WTC11 (cell line): Measurements from ENCODE around the gene RBM15. TPM values are rescaled to one million over a fixed set of nuclear protein-coding genes. Genes with fewer than 3 reads are reported as not detected.

Experiments used
- ATAC-seq: fragments of 200-7000 bp; cut with Tn5 transposase; 2 replicates; pipeline ENCODE4 v1.10.0; 2021; ENCODE audit warnings: mild to moderate bottlenecking, moderate library complexity
- CTCF ChIA-PET: fragments of 300-600 bp; sonication (Branson Sonifier 250); formaldehyde crosslinking; loops from one replicate; lab custom pipeline; 2021; ENCODE audit warnings: antibody characterized with exemption; lab: Charles Lee
- POLR2A ChIA-PET: fragments of 350-600 bp; sonication (Branson Sonifier 250); formaldehyde crosslinking; loops from one replicate; lab custom pipeline; 2021; ENCODE audit warnings: antibody characterized with exemption; lab: Charles Lee
- DNase-seq: peaks from one replicate; pipeline ENCODE4 v3.0.0; 2021; ENCODE audit warnings: low spot score
- H3K27ac Mint-ChIP-seq: 2 replicates; pipeline ENCODE4 v1.8.0; 2021; ENCODE audit warnings: mixed read lengths
- H3K27me3 Mint-ChIP-seq: 2 replicates; pipeline ENCODE4 v1.8.0; 2021; ENCODE audit warnings: low read depth, mild to moderate bottlenecking, moderate library complexity, mixed read lengths
- H3K36me3 Mint-ChIP-seq: 2 replicates; pipeline ENCODE4 v1.8.0; 2021; ENCODE audit warnings: mixed read lengths
- H3K4me1 Mint-ChIP-seq: 2 replicates; pipeline ENCODE4 v1.8.0; 2022; ENCODE audit warnings: mixed read lengths
- H3K4me3 Mint-ChIP-seq: 2 replicates; pipeline ENCODE4 v1.8.0; 2021; ENCODE audit warnings: mild to moderate bottlenecking, moderate library complexity, mixed read lengths
- H3K9me3 Mint-ChIP-seq: 2 replicates; pipeline ENCODE4 v1.8.0; 2021; ENCODE audit warnings: mixed read lengths
- FOXJ3 ChIP-seq: sonication (generic); formaldehyde crosslinking; IDR thresholded peaks from 2 replicates; pipeline ENCODE4 v1.9.0; 2021; ENCODE audit warnings: missing genetic modification reagents, mild to moderate bottlenecking, borderline replicate concordance
- FOXK1 ChIP-seq: sonication (generic); formaldehyde crosslinking; IDR thresholded peaks from 2 replicates; pipeline ENCODE4 v1.8.0; 2022; ENCODE audit warnings: mild to moderate bottlenecking, moderate library complexity, missing genetic modification reagents
- IRF2 ChIP-seq: sonication (generic); formaldehyde crosslinking; IDR thresholded peaks from 2 replicates; pipeline ENCODE4 v1.8.0; 2022; ENCODE audit warnings: low read depth, missing genetic modification reagents, borderline replicate concordance
- NFATC4 ChIP-seq: fragments of 250-450 bp; sonication (Bioruptor Pico); IDR thresholded peaks from 2 replicates; pipeline ENCODE4 v1.9.0; 2021; ENCODE audit warnings: mild to moderate bottlenecking
- NFE2L1 ChIP-seq: sonication (generic); formaldehyde crosslinking; IDR thresholded peaks from 2 replicates; pipeline ENCODE4 v1.8.1; 2023; ENCODE audit warnings: missing genetic modification reagents
- NR1H2 ChIP-seq: sonication (generic); formaldehyde crosslinking; IDR thresholded peaks from 2 replicates; pipeline ENCODE4 v1.9.0; 2021; ENCODE audit warnings: mild to moderate bottlenecking, moderate library complexity, missing genetic modification reagents
- SMAD3 ChIP-seq: sonication (generic); formaldehyde crosslinking; IDR thresholded peaks from 2 replicates; pipeline ENCODE4 v1.8.0; 2022; ENCODE audit warnings: missing genetic modification reagents, mild to moderate bottlenecking, borderline replicate concordance
- TP53 ChIP-seq: sonication (generic); formaldehyde crosslinking; IDR thresholded peaks from 2 replicates; pipeline ENCODE4 v1.8.1; 2023; ENCODE audit warnings: mild to moderate bottlenecking, missing genetic modification reagents
- ZNF219 ChIP-seq: sonication (generic); formaldehyde crosslinking; IDR thresholded peaks from 2 replicates; pipeline ENCODE4 v1.8.0; 2023; ENCODE audit warnings: missing genetic modification reagents, mild to moderate bottlenecking, borderline replicate concordance
- ZNF423 ChIP-seq: fragments of 250-450 bp; sonication (Bioruptor Pico); IDR thresholded peaks from 2 replicates; pipeline ENCODE4 v2.1.2; 2022; ENCODE audit warnings: mild to moderate bottlenecking, moderate library complexity
- total RNA-seq: library from RNA; stranded (reverse); gene quantifications from 3 replicates; pipeline ENCODE4 v1.2.3, GENCODE V29; 2021
- TF ChIP-seq, protein P1 (sequence below): sonication (generic); formaldehyde crosslinking; IDR thresholded peaks from 2 replicates; pipeline ENCODE4 v1.8.1; 2022; ENCODE audit warnings: low read depth, mild to moderate bottlenecking, moderate library complexity, missing genetic modification reagents, borderline replicate concordance
- TF ChIP-seq, protein P2 (sequence below): sonication (generic); formaldehyde crosslinking; IDR thresholded peaks from 2 replicates; pipeline ENCODE4 v1.8.1; 2023; ENCODE audit warnings: mild to moderate bottlenecking, missing genetic modification reagents
- TF ChIP-seq, protein P3 (sequence below): sonication (generic); formaldehyde crosslinking; IDR thresholded peaks from 2 replicates; pipeline ENCODE4 v1.8.0; 2023; ENCODE audit warnings: missing genetic modification reagents, mild to moderate bottlenecking, borderline replicate concordance
- TF ChIP-seq, protein P4 (sequence below): fragments of 250-450 bp; sonication (Bioruptor Pico); conservative IDR thresholded peaks from 2 replicates; pipeline ENCODE4 v1.9.0; 2021; ENCODE audit warnings: mild to moderate bottlenecking
- TF ChIP-seq, protein P5 (sequence below): fragments of 250-450 bp; sonication (Bioruptor Pico); IDR thresholded peaks from 2 replicates; pipeline ENCODE4 v1.8.0; 2021; ENCODE audit warnings: mild to moderate bottlenecking
- TF ChIP-seq, protein P6 (sequence below): fragments of 250-450 bp; sonication (Bioruptor Pico); IDR thresholded peaks from 2 replicates; pipeline ENCODE4 v1.9.0; 2021; ENCODE audit warnings: mild to moderate bottlenecking
- TF ChIP-seq, protein P7 (sequence below): sonication (generic); formaldehyde crosslinking; IDR thresholded peaks from 2 replicates; pipeline ENCODE4 v1.8.0; 2022; ENCODE audit warnings: mild to moderate bottlenecking, missing genetic modification reagents
- TF ChIP-seq, protein P8 (sequence below): sonication (generic); formaldehyde crosslinking; IDR thresholded peaks from 2 replicates; pipeline ENCODE4 v1.8.1; 2022; ENCODE audit warnings: mild to moderate bottlenecking, missing genetic modification reagents, moderate library complexity, borderline replicate concordance
- TF ChIP-seq, protein P9 (sequence below): sonication (generic); formaldehyde crosslinking; IDR thresholded peaks from 2 replicates; pipeline ENCODE4 v1.8.1; 2022; ENCODE audit warnings: low read depth, missing genetic modification reagents, borderline replicate concordance

RBM15 gene
- total RNA-seq, 1 experiment from 2014 or later: 50.6 TPM

DNA sequence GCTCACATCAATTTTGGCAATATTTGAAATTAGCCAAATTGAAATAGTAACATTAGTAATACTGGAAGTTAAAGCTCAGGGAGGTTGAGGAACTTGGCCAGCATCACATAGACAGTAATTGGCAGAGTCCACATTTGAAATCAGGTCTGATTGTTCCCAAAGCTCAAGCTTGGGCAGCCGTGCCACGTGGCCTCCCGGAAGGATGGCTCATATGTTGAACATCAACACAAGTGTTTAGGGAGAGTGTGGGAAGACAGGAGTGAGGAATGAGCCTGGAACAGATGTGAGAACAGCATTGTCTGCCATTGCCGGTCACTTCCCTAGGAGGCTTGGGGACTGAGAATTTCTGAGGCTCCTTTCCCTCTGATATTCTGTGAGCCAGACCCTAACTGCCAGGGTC lies 40.2 kb upstream of the RBM15 start (continued):
- no peak for TF ChIP-seq ZNF423 (CRISPR knock-in tag)
- TF ChIP-seq, all 79 proteins: peak for 0

DNA sequence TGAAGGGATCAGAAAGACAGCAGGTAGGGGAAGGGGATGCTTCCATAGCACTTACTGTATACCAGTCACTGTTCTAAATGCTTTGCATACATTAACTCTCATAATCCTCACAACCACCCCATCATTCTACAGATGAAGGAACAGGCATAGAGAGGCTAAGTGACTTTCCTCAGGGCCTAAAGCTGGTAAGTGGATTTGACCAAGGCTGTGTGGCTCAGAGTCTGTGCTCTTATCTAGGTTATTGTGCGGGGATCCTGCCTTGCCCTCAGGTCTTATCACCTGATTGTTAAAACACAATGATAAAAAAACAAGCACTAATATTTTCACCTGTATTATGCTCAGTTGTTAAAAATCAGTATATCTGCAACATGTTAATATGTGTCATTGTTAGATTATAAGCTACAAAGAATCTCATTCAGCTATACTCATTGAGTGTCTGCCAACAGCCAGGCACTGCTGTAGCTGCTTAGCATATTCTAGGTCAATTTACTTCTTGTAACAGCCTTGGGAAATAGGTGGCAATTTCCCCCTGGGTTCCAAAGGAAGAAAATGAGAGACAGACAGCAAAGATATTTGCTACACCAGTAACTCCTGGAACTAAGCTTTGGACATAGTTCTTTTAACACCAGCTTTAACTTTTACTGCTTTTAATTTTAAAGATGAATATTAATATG lies 38.6 kb upstream of the RBM15 start:
- H3K4me3 Mint-ChIP-seq: no peak overlapping the region
- TF ChIP-seq SMAD3 (CRISPR knock-in tag) (no peak), ZNF219 (CRISPR knock-in tag) (no peak), FOXJ3 (CRISPR knock-in tag) (no peak), IRF2 (no peak), TP53 (CRISPR knock-in tag) (no peak), NR1H2 (CRISPR knock-in tag) (no peak), FOXK1 (CRISPR knock-in tag) (no peak), ZNF423 (CRISPR knock-in tag) (no peak), NFATC4 (CRISPR knock-in tag) (no peak), NFE2L1 (CRISPR knock-in tag) (no peak)
- TF ChIP-seq, protein P1, sequence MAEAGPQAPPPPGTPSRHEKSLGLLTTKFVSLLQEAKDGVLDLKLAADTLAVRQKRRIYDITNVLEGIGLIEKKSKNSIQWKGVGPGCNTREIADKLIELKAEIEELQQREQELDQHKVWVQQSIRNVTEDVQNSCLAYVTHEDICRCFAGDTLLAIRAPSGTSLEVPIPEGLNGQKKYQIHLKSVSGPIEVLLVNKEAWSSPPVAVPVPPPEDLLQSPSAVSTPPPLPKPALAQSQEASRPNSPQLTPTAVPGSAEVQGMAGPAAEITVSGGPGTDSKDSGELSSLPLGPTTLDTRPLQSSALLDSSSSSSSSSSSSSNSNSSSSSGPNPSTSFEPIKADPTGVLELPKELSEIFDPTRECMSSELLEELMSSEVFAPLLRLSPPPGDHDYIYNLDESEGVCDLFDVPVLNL (CRISPR knock-in tag): no peak
- TF ChIP-seq, protein P2, sequence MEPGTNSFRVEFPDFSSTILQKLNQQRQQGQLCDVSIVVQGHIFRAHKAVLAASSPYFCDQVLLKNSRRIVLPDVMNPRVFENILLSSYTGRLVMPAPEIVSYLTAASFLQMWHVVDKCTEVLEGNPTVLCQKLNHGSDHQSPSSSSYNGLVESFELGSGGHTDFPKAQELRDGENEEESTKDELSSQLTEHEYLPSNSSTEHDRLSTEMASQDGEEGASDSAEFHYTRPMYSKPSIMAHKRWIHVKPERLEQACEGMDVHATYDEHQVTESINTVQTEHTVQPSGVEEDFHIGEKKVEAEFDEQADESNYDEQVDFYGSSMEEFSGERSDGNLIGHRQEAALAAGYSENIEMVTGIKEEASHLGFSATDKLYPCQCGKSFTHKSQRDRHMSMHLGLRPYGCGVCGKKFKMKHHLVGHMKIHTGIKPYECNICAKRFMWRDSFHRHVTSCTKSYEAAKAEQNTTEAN (CRISPR knock-in tag): no peak
- TF ChIP-seq, protein P3, sequence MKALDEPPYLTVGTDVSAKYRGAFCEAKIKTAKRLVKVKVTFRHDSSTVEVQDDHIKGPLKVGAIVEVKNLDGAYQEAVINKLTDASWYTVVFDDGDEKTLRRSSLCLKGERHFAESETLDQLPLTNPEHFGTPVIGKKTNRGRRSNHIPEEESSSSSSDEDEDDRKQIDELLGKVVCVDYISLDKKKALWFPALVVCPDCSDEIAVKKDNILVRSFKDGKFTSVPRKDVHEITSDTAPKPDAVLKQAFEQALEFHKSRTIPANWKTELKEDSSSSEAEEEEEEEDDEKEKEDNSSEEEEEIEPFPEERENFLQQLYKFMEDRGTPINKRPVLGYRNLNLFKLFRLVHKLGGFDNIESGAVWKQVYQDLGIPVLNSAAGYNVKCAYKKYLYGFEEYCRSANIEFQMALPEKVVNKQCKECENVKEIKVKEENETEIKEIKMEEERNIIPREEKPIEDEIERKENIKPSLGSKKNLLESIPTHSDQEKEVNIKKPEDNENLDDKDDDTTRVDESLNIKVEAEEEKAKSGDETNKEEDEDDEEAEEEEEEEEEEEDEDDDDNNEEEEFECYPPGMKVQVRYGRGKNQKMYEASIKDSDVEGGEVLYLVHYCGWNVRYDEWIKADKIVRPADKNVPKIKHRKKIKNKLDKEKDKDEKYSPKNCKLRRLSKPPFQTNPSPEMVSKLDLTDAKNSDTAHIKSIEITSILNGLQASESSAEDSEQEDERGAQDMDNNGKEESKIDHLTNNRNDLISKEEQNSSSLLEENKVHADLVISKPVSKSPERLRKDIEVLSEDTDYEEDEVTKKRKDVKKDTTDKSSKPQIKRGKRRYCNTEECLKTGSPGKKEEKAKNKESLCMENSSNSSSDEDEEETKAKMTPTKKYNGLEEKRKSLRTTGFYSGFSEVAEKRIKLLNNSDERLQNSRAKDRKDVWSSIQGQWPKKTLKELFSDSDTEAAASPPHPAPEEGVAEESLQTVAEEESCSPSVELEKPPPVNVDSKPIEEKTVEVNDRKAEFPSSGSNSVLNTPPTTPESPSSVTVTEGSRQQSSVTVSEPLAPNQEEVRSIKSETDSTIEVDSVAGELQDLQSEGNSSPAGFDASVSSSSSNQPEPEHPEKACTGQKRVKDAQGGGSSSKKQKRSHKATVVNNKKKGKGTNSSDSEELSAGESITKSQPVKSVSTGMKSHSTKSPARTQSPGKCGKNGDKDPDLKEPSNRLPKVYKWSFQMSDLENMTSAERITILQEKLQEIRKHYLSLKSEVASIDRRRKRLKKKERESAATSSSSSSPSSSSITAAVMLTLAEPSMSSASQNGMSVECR (CRISPR knock-in tag): no peak
- TF ChIP-seq, protein P4, sequence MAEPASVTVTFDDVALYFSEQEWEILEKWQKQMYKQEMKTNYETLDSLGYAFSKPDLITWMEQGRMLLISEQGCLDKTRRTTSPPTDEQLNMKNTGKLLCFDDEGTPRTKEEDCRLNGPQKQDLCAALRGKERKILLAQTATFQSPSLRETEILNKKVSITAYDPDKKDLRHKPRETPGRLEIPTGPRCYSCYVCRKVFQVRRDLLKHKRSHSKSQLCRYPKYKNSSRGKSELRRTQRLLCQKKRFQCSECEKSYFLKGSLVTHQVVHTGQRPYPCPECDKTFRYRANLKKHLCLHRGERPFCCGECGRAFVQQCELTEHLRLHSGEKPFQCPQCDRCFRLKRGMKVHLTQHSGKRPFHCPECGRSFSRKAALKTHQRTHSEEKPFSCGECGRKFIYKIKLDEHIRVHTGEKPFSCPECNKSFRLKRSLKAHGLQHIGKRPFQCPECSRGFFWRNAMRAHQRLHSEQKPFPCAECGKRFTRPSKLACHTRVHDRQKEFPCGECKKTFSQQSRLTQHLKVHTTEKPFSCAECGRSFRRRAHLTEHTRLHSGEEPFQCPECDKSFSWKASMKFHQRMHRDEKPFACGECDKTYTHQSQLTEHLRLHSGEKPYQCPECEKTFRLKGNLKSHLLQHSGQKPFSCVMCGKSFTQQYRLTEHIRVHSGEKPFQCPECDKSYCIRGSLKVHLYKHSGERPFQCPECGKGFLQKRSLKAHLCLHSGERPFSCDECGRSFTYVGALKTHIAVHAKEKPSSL (CRISPR knock-in tag): no peak
- TF ChIP-seq, protein P5, sequence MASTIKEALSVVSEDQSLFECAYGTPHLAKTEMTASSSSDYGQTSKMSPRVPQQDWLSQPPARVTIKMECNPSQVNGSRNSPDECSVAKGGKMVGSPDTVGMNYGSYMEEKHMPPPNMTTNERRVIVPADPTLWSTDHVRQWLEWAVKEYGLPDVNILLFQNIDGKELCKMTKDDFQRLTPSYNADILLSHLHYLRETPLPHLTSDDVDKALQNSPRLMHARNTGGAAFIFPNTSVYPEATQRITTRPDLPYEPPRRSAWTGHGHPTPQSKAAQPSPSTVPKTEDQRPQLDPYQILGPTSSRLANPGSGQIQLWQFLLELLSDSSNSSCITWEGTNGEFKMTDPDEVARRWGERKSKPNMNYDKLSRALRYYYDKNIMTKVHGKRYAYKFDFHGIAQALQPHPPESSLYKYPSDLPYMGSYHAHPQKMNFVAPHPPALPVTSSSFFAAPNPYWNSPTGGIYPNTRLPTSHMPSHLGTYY (CRISPR knock-in tag): no peak
- TF ChIP-seq, protein P6, sequence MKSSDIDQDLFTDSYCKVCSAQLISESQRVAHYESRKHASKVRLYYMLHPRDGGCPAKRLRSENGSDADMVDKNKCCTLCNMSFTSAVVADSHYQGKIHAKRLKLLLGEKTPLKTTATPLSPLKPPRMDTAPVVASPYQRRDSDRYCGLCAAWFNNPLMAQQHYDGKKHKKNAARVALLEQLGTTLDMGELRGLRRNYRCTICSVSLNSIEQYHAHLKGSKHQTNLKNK (CRISPR knock-in tag): no peak
- TF ChIP-seq, protein P7, sequence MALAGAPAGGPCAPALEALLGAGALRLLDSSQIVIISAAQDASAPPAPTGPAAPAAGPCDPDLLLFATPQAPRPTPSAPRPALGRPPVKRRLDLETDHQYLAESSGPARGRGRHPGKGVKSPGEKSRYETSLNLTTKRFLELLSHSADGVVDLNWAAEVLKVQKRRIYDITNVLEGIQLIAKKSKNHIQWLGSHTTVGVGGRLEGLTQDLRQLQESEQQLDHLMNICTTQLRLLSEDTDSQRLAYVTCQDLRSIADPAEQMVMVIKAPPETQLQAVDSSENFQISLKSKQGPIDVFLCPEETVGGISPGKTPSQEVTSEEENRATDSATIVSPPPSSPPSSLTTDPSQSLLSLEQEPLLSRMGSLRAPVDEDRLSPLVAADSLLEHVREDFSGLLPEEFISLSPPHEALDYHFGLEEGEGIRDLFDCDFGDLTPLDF (CRISPR knock-in tag): no peak
- TF ChIP-seq, protein P8, sequence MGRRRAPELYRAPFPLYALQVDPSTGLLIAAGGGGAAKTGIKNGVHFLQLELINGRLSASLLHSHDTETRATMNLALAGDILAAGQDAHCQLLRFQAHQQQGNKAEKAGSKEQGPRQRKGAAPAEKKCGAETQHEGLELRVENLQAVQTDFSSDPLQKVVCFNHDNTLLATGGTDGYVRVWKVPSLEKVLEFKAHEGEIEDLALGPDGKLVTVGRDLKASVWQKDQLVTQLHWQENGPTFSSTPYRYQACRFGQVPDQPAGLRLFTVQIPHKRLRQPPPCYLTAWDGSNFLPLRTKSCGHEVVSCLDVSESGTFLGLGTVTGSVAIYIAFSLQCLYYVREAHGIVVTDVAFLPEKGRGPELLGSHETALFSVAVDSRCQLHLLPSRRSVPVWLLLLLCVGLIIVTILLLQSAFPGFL (CRISPR knock-in tag): no peak
- TF ChIP-seq, protein P9, sequence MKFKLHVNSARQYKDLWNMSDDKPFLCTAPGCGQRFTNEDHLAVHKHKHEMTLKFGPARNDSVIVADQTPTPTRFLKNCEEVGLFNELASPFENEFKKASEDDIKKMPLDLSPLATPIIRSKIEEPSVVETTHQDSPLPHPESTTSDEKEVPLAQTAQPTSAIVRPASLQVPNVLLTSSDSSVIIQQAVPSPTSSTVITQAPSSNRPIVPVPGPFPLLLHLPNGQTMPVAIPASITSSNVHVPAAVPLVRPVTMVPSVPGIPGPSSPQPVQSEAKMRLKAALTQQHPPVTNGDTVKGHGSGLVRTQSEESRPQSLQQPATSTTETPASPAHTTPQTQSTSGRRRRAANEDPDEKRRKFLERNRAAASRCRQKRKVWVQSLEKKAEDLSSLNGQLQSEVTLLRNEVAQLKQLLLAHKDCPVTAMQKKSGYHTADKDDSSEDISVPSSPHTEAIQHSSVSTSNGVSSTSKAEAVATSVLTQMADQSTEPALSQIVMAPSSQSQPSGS (CRISPR knock-in tag): no peak
- TF ChIP-seq, all 79 proteins: peak for 0
- ChIA-PET CTCF (interaction anchor here (0.8 to 1.2 kb wide), 3 partner anchors 12 to 103 kb away, joined by 3 to 7 read pairs (median 3); no protein-coding TSS in a partner anchor), POLR2A (no interaction called here)
- H3K27ac Mint-ChIP-seq: no peak overlapping the region
- H3K36me3 Mint-ChIP-seq: no peaks in the 10 kb centered on the region
- DNase-seq: no peak
- H3K4me1 Mint-ChIP-seq: 0 out of 2 replicates have a peak, but pooled peaks cover 2% of the 10 kb centered on the region
- no peaks in the 10 kb centered on the region for H3K9me3 Mint-ChIP-seq
- ATAC-seq: no peak
- peaks cover 10% of the 10 kb centered on the region for H3K27me3 Mint-ChIP-seq
